ENCODE measurements around the gene LBHD2.

DNA sequence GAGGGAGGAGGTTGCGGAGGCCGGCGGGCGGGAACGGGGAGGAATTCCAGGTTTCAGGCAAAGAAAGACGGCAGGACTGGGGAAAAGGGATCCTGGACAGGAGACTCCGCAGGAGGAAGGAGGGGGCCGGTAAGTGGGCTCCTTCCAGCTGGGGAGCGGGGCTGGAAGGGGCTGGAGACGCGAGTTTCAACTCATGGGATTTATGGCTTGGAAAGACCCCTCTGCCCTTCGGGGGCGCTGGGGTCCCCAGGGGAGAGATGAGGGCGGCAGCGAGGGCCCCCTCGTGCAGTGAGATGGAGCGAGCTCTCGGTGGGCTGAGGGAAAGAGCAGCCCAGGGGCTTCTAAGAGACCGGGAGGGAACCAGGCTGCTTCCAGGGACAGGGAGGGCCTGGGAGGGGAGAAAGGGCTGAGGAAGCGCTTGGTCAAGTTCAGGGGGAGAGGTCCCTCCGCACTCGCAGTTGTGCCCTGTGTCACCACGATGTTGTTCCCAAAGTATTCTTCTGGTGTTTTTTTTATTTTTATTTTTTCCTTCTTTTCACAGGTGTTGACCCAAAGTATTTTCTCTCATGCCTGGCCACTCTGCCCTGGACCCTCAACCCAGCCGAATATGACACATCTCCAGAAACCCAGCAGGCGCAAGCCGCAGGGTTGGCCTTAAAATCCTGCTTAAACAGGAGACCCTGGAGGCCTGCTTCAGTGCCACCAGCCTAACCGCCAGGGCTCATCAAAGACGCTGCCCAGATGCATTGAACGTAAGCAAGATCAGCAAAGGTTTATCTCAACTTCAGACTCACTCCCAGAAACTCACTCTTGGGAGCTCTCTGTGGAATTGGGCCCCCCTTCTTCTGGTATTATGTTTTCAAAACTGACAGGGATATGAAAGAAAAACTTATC, 55.4 kb downstream of the LBHD2 start:
- TF ChIP-seq EZH2phosphoT487 (IDR thresholded peaks at IDR 0.05; ENCODE audit: borderline replicate concordance, low read depth) = no peak
- no peak for TF ChIP-seq YY1 (IDR thresholded peaks at IDR 0.05; ENCODE audit: low read depth)
- TF ChIP-seq POLR2AphosphoS5 (IDR thresholded peaks at IDR 0.05; ENCODE audit: low read depth, low read length) = no peak
- TF ChIP-seq, protein P1, sequence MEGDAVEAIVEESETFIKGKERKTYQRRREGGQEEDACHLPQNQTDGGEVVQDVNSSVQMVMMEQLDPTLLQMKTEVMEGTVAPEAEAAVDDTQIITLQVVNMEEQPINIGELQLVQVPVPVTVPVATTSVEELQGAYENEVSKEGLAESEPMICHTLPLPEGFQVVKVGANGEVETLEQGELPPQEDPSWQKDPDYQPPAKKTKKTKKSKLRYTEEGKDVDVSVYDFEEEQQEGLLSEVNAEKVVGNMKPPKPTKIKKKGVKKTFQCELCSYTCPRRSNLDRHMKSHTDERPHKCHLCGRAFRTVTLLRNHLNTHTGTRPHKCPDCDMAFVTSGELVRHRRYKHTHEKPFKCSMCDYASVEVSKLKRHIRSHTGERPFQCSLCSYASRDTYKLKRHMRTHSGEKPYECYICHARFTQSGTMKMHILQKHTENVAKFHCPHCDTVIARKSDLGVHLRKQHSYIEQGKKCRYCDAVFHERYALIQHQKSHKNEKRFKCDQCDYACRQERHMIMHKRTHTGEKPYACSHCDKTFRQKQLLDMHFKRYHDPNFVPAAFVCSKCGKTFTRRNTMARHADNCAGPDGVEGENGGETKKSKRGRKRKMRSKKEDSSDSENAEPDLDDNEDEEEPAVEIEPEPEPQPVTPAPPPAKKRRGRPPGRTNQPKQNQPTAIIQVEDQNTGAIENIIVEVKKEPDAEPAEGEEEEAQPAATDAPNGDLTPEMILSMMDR (IDR thresholded peaks at IDR 0.05) = no peak
- no peak for TF ChIP-seq RXRA (IDR thresholded peaks at IDR 0.05; ENCODE audit: borderline replicate concordance, low read depth)
- no peak for TF ChIP-seq JUND (IDR thresholded peaks at IDR 0.05)
- TF ChIP-seq, protein P2, sequence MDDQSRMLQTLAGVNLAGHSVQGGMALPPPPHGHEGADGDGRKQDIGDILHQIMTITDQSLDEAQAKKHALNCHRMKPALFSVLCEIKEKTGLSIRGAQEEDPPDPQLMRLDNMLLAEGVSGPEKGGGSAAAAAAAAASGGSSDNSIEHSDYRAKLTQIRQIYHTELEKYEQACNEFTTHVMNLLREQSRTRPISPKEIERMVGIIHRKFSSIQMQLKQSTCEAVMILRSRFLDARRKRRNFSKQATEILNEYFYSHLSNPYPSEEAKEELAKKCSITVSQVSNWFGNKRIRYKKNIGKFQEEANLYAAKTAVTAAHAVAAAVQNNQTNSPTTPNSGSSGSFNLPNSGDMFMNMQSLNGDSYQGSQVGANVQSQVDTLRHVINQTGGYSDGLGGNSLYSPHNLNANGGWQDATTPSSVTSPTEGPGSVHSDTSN (IDR thresholded peaks at IDR 0.05) = no peak
- no peak for TF ChIP-seq RAD21 (IDR thresholded peaks at IDR 0.05; ENCODE audit: low read length)
